Measurements from ENCODE around the gene LRRK1. TPM values are rescaled to one million over a fixed set of nuclear protein-coding genes. Genes with fewer than 3 reads are reported as not detected.

LRRK1 gene
- total RNA-seq, 2 experiments from 2014 or later = 0.20 to 0.60 TPM

DNA sequence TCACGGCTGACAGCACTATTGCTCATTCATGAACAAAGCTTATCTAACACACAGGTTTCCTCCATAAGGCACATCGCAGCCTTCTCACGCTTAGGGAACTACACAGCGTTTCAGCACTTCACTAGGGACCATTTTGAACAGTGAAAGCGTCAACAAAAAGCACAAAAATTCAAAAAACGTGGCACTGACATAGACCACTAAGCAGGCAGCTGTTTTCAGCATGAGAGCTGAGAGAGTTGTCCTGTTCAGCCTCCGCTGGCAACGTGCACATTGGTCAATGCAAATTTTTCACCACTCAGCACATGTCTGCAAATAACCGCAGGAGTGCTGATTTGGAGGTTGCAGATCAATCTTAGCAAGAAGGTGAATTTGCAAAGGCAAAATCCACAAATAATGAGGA, 109.2 kb downstream of the LRRK1 start:
- Mint-ChIP-seq H3K4me1 (ENCODE audit: low read depth) (no peaks in the 10 kb centered on the region), H3K4me3 (no peak overlapping the region), H3K27me3 (ENCODE audit: low read depth) (peaks cover 7% of the 10 kb centered on the region), H3K9me3 (no peaks in the 10 kb centered on the region), H3K27ac (no peak overlapping the region), H3K36me3 (ENCODE audit: low read depth) (no peaks in the 10 kb centered on the region)
- intact Hi-C loops (cut with micrococcal nuclease) = no loop called here
- no peak for DNase-seq
- CTCF ChIA-PET = no interaction called here

GRCh38 chr15:101028772-101029438, 109.7 kb downstream of the LRRK1 start:
- CTCF ChIA-PET = interaction anchor here (1.0 to 1.2 kb wide), 2 partner anchors 12 to 20 kb away, joined by 3 read pairs; no protein-coding TSS in a partner anchor
- intact Hi-C loops (cut with micrococcal nuclease) = no loop called here
- Mint-ChIP-seq H3K27ac (no peak overlapping the region), H3K4me3 (no peak overlapping the region), H3K9me3 (no peaks in the 10 kb centered on the region), H3K27me3 (ENCODE audit: low read depth) (peaks cover 10% of the 10 kb centered on the region), H3K4me1 (ENCODE audit: low read depth) (no peaks in the 10 kb centered on the region), H3K36me3 (ENCODE audit: low read depth) (no peaks in the 10 kb centered on the region)
- no peak for DNase-seq

DNA sequence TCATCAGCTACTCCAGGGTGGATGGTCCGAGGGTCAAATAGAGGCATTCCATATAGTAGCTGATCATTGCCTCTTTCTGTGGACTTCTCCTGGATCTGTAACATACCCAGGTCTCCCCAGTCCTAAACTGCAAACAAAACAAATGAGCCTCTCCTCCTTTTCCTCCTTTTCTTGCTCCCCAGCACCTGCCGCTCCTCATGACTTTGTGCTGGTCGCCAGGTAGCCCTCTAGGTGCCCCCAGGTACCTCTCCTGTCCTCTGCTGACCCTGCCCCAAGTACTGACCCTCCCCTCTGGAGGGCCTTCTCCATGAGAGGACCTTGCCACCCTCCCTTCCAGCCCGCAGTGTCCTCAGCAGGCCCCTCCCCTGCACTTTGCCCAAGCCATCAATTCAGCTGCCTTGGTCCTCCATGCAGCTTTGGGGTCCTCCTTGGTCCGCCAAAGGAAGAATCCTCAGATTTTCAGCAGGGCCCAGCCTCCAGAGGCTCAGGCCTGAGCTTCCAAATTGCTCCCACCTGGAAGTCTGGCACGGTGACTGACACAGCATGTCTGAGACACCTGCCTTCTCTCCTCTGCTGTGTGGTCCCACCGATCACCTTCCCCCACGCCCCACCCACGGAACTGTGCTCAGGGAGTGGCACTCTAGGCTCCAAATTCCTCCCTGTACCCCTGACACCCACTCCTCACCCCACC, 111.0 kb downstream of the LRRK1 start:
- H3K27ac Mint-ChIP-seq = no peak overlapping the region
- no peaks in the 10 kb centered on the region for H3K4me1 Mint-ChIP-seq (ENCODE audit: low read depth)
- H3K27me3 Mint-ChIP-seq (ENCODE audit: low read depth) = peaks cover 18% of the 10 kb centered on the region
- H3K36me3 Mint-ChIP-seq (ENCODE audit: low read depth) = no peaks in the 10 kb centered on the region
- no peak overlapping the region for H3K4me3 Mint-ChIP-seq
- peaks cover 11% of the 10 kb centered on the region for H3K9me3 Mint-ChIP-seq
- CTCF ChIA-PET = interaction anchor here (0.5 to 1.2 kb wide), 3 partner anchors 10 to 22 kb away, joined by 3 read pairs; no protein-coding TSS in a partner anchor
- intact Hi-C loops (cut with micrococcal nuclease) = no loop called here
- no peak for DNase-seq

GRCh38 chr15:101031213-101031612, 112.1 kb downstream of the LRRK1 start:
- peaks cover 25% of the 10 kb centered on the region for H3K27me3 Mint-ChIP-seq (ENCODE audit: low read depth)
- peaks cover 4% of the 10 kb centered on the region for H3K36me3 Mint-ChIP-seq (ENCODE audit: low read depth)
- no peaks in the 10 kb centered on the region for H3K4me1 Mint-ChIP-seq (ENCODE audit: low read depth)
- DNase-seq = no peak
- H3K27ac Mint-ChIP-seq = no peak overlapping the region
- H3K9me3 Mint-ChIP-seq = peaks cover 15% of the 10 kb centered on the region
- no peak overlapping the region for H3K4me3 Mint-ChIP-seq
- CTCF ChIA-PET = no interaction called here
- intact Hi-C loops (cut with micrococcal nuclease) = no loop called here

DNA sequence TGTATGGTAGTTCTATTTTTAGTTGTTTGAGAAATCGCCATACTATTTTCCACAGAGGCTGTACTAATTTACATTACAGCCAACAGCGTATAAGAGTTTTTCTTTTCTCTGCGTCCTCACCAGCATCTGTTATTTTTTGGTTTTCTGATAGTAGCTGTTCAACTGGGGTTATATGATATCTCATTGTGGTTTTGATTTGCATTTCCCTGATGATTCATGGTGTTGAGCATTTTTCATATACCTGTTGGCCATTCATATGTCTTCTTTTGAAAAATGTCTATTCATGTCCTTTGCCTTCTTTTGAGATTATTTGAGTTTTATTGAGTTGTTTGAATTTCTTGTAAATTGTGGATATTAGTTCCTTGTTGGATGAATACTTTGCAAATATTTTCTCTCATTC, 114.6 kb downstream of the LRRK1 start:
- Mint-ChIP-seq H3K9me3 (peaks cover 21% of the 10 kb centered on the region), H3K4me1 (ENCODE audit: low read depth) (no peaks in the 10 kb centered on the region), H3K27ac (peak overlapping the region; percentile 31), H3K36me3 (ENCODE audit: low read depth) (peaks cover 4% of the 10 kb centered on the region), H3K4me3 (no peak overlapping the region), H3K27me3 (ENCODE audit: low read depth) (peaks cover 30% of the 10 kb centered on the region)
- CTCF ChIA-PET = interaction anchor here (1.2 to 1.4 kb wide), 2 partner anchors 25 to 117 kb away, joined by 3 read pairs; no protein-coding TSS in a partner anchor
- intact Hi-C loops (cut with micrococcal nuclease) = no loop called here
- DNase-seq = no peak

DNA sequence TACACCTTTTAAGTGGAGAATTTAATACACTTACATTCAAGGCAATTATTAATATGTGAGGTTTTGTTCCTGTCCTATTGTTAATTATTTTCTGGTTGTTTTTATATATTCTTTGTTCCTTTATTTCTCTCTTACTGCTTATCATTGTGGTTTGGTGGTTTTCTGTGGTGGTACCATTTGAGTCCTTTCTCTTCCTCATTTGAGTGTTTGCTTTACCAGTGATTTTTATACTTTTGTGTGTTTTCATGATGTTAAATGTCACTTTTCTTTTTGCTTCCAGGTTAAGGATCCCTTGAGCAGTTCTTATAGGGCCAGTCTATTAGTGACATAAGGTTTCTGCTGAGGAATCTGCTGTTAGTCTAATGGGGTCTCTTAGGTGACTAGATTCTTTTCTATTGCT, 116.5 kb downstream of the LRRK1 start:
- CTCF ChIA-PET = no interaction called here

DNA sequence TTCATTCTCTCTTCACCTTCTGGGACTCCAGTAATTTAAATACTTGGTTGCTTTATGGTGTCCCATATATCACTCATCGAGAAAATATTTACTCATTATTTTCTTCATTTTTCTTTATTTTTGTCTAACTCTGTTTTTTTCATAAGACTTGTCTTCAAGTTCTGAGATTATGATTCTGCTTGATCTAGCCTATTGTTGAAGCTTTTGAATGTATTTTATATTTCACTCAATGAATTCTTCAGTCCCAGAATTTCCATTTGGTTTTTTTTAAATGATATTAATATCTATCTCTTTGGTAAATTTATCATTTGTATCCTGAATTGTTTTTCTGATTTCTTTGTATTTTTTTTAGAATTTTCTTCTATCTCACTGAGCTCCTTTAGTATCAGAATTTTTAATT, 117.0 kb downstream of the LRRK1 start:
- CTCF ChIA-PET = interaction anchor here (0.8 kb wide), 1 partner anchor 20 kb away, joined by 3 read pairs; no protein-coding TSS in a partner anchor
- DNase-seq = no peak
- H3K9me3 Mint-ChIP-seq = peaks cover 26% of the 10 kb centered on the region
- H3K27ac Mint-ChIP-seq = no peak overlapping the region
- H3K27me3 Mint-ChIP-seq (ENCODE audit: low read depth) = peaks cover 34% of the 10 kb centered on the region
- intact Hi-C loops (cut with micrococcal nuclease) = no loop called here
- H3K36me3 Mint-ChIP-seq (ENCODE audit: low read depth) = peaks cover 4% of the 10 kb centered on the region
- H3K4me1 Mint-ChIP-seq (ENCODE audit: low read depth) = no peaks in the 10 kb centered on the region
- H3K4me3 Mint-ChIP-seq = no peak overlapping the region

More for the DNA sequence above, 116.5 kb downstream of the LRRK1 start:
- Mint-ChIP-seq H3K9me3 (peaks cover 21% of the 10 kb centered on the region), H3K4me1 (ENCODE audit: low read depth) (no peaks in the 10 kb centered on the region), H3K4me3 (no peak overlapping the region), H3K36me3 (ENCODE audit: low read depth) (peaks cover 4% of the 10 kb centered on the region), H3K27ac (no peak overlapping the region), H3K27me3 (ENCODE audit: low read depth) (peaks cover 29% of the 10 kb centered on the region)
- no peak for DNase-seq
- intact Hi-C loops (cut with micrococcal nuclease) = no loop called here

DNA sequence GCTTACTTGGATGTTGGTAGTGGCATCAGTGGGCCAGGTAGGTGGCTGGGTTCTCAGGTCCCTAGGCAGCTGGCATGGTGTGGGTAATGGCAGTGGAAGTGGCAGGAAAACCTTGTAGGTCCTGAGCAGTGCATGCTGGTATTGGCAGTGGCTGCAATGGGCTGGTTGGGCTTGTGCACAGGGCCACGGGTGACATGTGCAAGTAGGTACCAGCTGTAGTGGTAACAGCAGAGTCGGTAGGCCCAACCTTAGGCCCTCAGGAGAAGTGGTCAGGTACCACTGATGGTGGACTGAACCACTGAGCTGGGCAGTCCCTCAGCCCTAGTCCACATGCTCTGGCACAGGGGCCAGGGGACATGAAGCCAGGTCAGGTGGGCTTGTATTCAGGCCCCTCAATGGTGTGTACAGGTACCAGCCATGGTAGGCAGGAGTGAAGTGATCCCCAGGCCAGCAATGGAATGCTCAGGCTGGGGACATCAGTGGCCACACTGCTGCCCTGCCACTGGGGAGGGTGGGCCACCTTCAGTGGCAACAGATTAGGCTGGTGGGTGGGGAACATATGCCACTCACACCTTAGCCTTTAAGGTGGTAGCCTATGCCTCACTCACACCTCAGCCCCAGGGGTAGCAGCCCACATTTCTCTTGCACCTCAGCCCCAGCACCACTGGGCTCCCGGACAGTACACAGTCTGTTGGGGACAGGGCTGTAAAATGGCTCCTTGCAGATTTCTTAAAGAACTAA, 118.1 kb downstream of the LRRK1 start:
- DNase-seq = no peak
- Mint-ChIP-seq H3K36me3 (ENCODE audit: low read depth) (peaks cover 4% of the 10 kb centered on the region), H3K27ac (no peak overlapping the region), H3K9me3 (peaks cover 26% of the 10 kb centered on the region), H3K4me3 (no peak overlapping the region), H3K27me3 (ENCODE audit: low read depth) (peaks cover 44% of the 10 kb centered on the region), H3K4me1 (ENCODE audit: low read depth) (no peaks in the 10 kb centered on the region)
- intact Hi-C loops (cut with micrococcal nuclease) = no loop called here
- CTCF ChIA-PET = no interaction called here

DNA sequence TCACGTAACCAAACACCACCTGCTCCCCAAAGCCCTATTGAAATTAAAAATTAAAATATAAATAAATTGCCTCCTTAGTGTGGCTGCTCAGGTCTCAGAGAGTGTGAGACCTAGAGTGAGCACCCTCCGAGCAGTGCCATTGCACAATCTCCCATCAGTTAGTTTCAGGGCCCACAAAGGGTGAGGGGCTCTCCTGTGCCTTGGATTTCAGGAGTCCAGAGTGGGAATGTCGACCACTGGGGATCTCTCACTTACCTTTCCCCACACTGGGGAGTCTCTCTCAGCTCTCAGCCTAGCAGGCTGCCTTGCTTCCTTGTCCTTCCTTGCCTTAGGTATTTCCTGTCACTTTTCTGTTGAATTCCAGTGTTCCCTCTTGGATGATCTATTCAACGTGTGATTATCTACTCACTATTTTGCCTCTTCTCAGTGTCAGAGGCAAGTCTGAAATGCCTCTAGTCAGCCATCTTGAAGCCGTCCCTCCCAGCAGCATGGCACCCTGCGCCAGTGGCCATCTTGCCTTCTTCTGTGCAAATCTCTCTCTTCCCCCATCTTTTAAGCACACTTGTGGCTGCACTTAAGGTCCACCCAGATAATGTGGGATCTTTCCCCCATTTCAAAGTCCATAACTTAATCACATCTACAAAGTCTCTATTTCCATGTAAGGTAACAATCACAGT, 119.3 kb downstream of the LRRK1 start:
- Mint-ChIP-seq H3K4me3 (no peak overlapping the region), H3K9me3 (peaks cover 26% of the 10 kb centered on the region), H3K36me3 (ENCODE audit: low read depth) (peaks cover 4% of the 10 kb centered on the region), H3K4me1 (ENCODE audit: low read depth) (no peaks in the 10 kb centered on the region), H3K27me3 (ENCODE audit: low read depth) (peaks cover 46% of the 10 kb centered on the region), H3K27ac (no peak overlapping the region)
- no peak for DNase-seq
- CTCF ChIA-PET = interaction anchor here (0.9 kb wide), 1 partner anchor 51 kb away, joined by 3 read pairs; no protein-coding TSS in a partner anchor
- intact Hi-C loops (cut with micrococcal nuclease) = no loop called here

DNA sequence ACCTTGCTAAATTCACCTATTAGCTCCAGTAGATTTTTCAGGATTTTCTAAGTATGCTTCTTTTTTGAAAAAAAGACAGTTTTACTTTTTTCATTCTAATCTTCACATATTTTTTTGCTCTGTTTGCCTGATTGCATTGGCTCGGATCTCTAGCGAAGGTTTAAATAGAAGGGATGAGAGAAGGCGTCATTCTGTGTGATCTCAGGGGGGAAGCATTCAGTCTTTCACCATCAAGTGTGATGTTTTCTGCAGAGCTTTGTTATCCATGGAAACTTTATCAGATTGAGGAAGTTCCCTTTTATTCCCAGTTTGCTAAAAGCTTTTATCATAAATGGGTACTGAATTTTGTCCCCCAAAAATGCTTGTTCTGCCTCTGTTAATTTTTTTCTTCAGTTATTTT, 120.3 kb downstream of the LRRK1 start:
- intact Hi-C loops (cut with micrococcal nuclease) = no loop called here
- Mint-ChIP-seq H3K36me3 (ENCODE audit: low read depth) (peaks cover 4% of the 10 kb centered on the region), H3K27me3 (ENCODE audit: low read depth) (peaks cover 39% of the 10 kb centered on the region), H3K4me1 (ENCODE audit: low read depth) (no peaks in the 10 kb centered on the region), H3K9me3 (peaks cover 20% of the 10 kb centered on the region), H3K27ac (no peak overlapping the region), H3K4me3 (no peak overlapping the region)
- DNase-seq = no peak
- CTCF ChIA-PET = interaction anchor here (0.9 kb wide), 1 partner anchor 50 kb away, joined by 3 read pairs; no protein-coding TSS in a partner anchor

GRCh38 chr15:101042320-101042719, 123.2 kb downstream of the LRRK1 start:
- H3K9me3 Mint-ChIP-seq = peaks cover 6% of the 10 kb centered on the region
- intact Hi-C loops (cut with micrococcal nuclease) = no loop called here
- H3K36me3 Mint-ChIP-seq (ENCODE audit: low read depth) = no peaks in the 10 kb centered on the region
- CTCF ChIA-PET = interaction anchor here (1.0 to 1.4 kb wide), 2 partner anchors 26 to 34 kb away, joined by 4 read pairs; no protein-coding TSS in a partner anchor
- H3K27ac Mint-ChIP-seq = no peak overlapping the region
- peaks cover 32% of the 10 kb centered on the region for H3K27me3 Mint-ChIP-seq (ENCODE audit: low read depth)
- DNase-seq = no peak
- no peaks in the 10 kb centered on the region for H3K4me1 Mint-ChIP-seq (ENCODE audit: low read depth)
- no peak overlapping the region for H3K4me3 Mint-ChIP-seq

DNA sequence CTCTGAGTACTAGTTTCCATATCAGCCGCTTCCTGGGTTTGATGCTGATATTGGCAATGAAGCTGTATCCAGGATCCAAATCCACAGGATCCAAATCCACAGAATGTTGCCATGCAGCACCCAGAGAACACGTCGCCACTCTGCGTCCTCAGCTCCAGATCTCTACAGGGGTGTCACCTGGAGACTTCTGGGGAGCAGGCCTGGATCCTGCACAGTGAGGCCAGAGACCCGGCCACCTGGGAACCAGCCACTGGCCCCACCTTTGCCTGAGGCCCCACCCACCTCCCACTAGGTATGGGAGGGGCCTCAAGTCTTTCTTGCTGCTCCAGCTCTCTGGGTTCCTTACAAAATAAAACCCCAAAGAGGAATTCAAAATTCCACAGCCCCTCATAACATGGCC, 123.9 kb downstream of the LRRK1 start:
- Mint-ChIP-seq H3K27ac (no peak overlapping the region), H3K9me3 (peaks cover 6% of the 10 kb centered on the region), H3K36me3 (ENCODE audit: low read depth) (no peaks in the 10 kb centered on the region), H3K4me1 (ENCODE audit: low read depth) (no peaks in the 10 kb centered on the region), H3K4me3 (no peak overlapping the region), H3K27me3 (ENCODE audit: low read depth) (peaks cover 32% of the 10 kb centered on the region)
- intact Hi-C loops (cut with micrococcal nuclease) = no loop called here
- CTCF ChIA-PET = interaction anchor here (1.0 to 1.4 kb wide), 2 partner anchors 27 to 34 kb away, joined by 4 read pairs; no protein-coding TSS in a partner anchor
- DNase-seq = no peak
